Testis (tissue), 2 donors: ENCODE data around the gene CAPZA1.

Experiments used
- CTCF ChIP-seq, 3 experiments: fragments of 450-650 bp in 2 of 3; fragments of 200-600 bp in 1 of 3; sonication (generic) in 1 of 3; IDR thresholded peaks; one replicate each; pipeline ENCODE4 v1.5.1; 2016 to 2019; ENCODE audit warnings: antibody characterized with exemption in 3 of 3, mild to moderate bottlenecking in 2 of 3, moderate library complexity in 1 of 3
- POLR2A ChIP-seq: fragments of 450-650 bp; IDR thresholded peaks from one replicate; pipeline ENCODE4 v1.6.1; 2017; ENCODE audit warnings: antibody characterized with exemption, mild to moderate bottlenecking, moderate library complexity

GRCh38 chr1:112674986-112675727, 55.5 kb downstream of the CAPZA1 start:
- TF ChIP-seq POLR2A (no peak), CTCF (IDR thresholded peaks at IDR 0.05) (no peak)
